B cell (primary cell): ENCODE data around the gene GAP43. TPM values are rescaled to one million over a fixed set of nuclear protein-coding genes. Genes with fewer than 3 reads are reported as not detected.

ENCODE experiments used
- ATAC-seq: fragments of 200-7000 bp; cut with Tn5 transposase; one replicate; pipeline ENCODE4 v1.10.0; 2021; ENCODE audit warnings: low read depth, mild to moderate bottlenecking, moderate number of reproducible peaks, moderate library complexity
- CTCF ChIA-PET: fragments of 350-600 bp; sonication (Branson Sonifier 250); formaldehyde crosslinking; loops from one replicate; lab custom pipeline; 2021; ENCODE audit warnings: antibody characterized with exemption, inconsistent platforms; lab: Charles Lee
- POLR2A ChIA-PET: fragments of 350-600 bp; sonication (Branson Sonifier 250); formaldehyde crosslinking; loops from one replicate; lab custom pipeline; 2021; ENCODE audit warnings: antibody characterized with exemption; lab: Charles Lee
- DNase-seq: peaks from one replicate; pipeline ENCODE4 v3.0.0; 2013
- H2AFZ ChIP-seq: 2 replicates; pipeline ENCODE4 v1.6.1; 2012; ENCODE audit warnings: mild to moderate bottlenecking, low read depth, low read length; ENCODE audit not compliant: insufficient read depth, poor library complexity, severe bottlenecking
- H3K27ac ChIP-seq, 2 donors: 1 replicate in 1 of 2; 2 replicates in 1 of 2; pipeline ENCODE4 v1.5.1; 2012 to 2013; ENCODE audit warnings: low read length in 2 of 2, mild to moderate bottlenecking in 2 of 2, moderate library complexity in 1 of 2
- H3K27me3 ChIP-seq, 4 experiments: fragments of 200-600 bp in 1 of 4; sonication (generic) in 1 of 4; replicated peaks in 1 of 4; 1 replicate in 2 of 4; 2 replicates in 2 of 4; pipeline versions ENCODE4 v1.6.1 to v1.7.0; 2013 to 2016; ENCODE audit warnings: low read length in 3 of 4, mild to moderate bottlenecking in 2 of 4, mixed read lengths in 1 of 4, moderate library complexity in 1 of 4; ENCODE audit not compliant: insufficient read depth in 4 of 4, control insufficient read depth in 3 of 4; ENCODE audit errors: control extremely low read depth in 1 of 4
- H3K36me3 ChIP-seq, 2 experiments: replicated peaks in 1 of 2; 1 replicate in 1 of 2; 2 replicates in 1 of 2; pipeline versions ENCODE4 v1.6.1 to v1.7.1; 2013; ENCODE audit warnings: low read length in 1 of 2; ENCODE audit not compliant: insufficient read depth in 2 of 2, control insufficient read depth in 1 of 2; ENCODE audit errors: control extremely low read depth in 1 of 2, extremely low read depth in 1 of 2
- H3K4me1 ChIP-seq, 2 donors: fragments of 200-600 bp in 1 of 2; sonication (generic) in 1 of 2; 1 replicate in 1 of 2; 2 replicates in 1 of 2; pipeline versions ENCODE4 v1.5.1 to v1.6.1; 2013 to 2017; ENCODE audit warnings: low read length in 2 of 2; ENCODE audit not compliant: control insufficient read depth in 2 of 2, insufficient read depth in 2 of 2
- H3K4me2 ChIP-seq: replicated peaks from 2 replicates; pipeline ENCODE3; 2012; ENCODE audit warnings: mild to moderate bottlenecking, low read depth, low read length; ENCODE audit not compliant: poor library complexity, severe bottlenecking
- H3K4me3 ChIP-seq, 5 experiments: fragments of 200-600 bp in 1 of 5; sonication (generic) in 1 of 5; 1 replicate in 3 of 5; 2 replicates in 2 of 5; pipeline versions ENCODE4 v1.5.1 to v1.7.0; 2011 to 2016; ENCODE audit warnings: low read length in 4 of 5, mild to moderate bottlenecking in 4 of 5, low read depth in 2 of 5, control low read depth in 1 of 5, moderate library complexity in 1 of 5; ENCODE audit not compliant: insufficient read depth in 1 of 5; ENCODE audit errors: control extremely low read depth in 1 of 5, extremely low read depth in 1 of 5
- H3K79me2 ChIP-seq: fragments of 200-600 bp; sonication (generic); one replicate; pipeline ENCODE4 v1.6.0; 2016; ENCODE audit warnings: low read length; ENCODE audit not compliant: control insufficient read depth, insufficient read depth
- H3K9ac ChIP-seq: fragments of 200-600 bp; sonication (generic); 2 replicates; pipeline ENCODE4 v1.6.1; 2017; ENCODE audit warnings: mild to moderate bottlenecking, low read length, moderate library complexity
- H3K9me3 ChIP-seq, 3 donors: one replicate each; pipeline versions ENCODE4 v1.6.1 to v1.7.1; 2013; ENCODE audit warnings: low read length in 2 of 3; ENCODE audit not compliant: control insufficient read depth in 2 of 3, insufficient read depth in 1 of 3; ENCODE audit errors: control extremely low read depth in 1 of 3
- H4K20me1 ChIP-seq: 2 replicates; pipeline ENCODE4 v1.6.0; 2012; ENCODE audit warnings: mild to moderate bottlenecking, low read length; ENCODE audit not compliant: insufficient read depth, control insufficient read depth, poor library complexity, severe bottlenecking
- H3K27ac Mint-ChIP-seq: one replicate; pipeline ENCODE4 v1.8.0; 2021; ENCODE audit warnings: mixed read lengths
- H3K27me3 Mint-ChIP-seq: one replicate; pipeline ENCODE4 v1.8.0; 2021; ENCODE audit warnings: mixed read lengths
- H3K4me1 Mint-ChIP-seq: one replicate; pipeline ENCODE4 v1.8.0; 2021; ENCODE audit warnings: mixed read lengths
- H3K4me3 Mint-ChIP-seq: one replicate; pipeline ENCODE4 v1.8.0; 2021; ENCODE audit warnings: mixed read lengths
- H3K9me3 Mint-ChIP-seq: one replicate; pipeline ENCODE4 v1.8.0; 2022; ENCODE audit warnings: mixed read lengths; ENCODE audit not compliant: insufficient read depth
- CTCF ChIP-seq: fragments of 200-600 bp; IDR thresholded peaks from one replicate; pipeline ENCODE4 v1.8.0; 2022; ENCODE audit warnings: antibody characterized with exemption, mild to moderate bottlenecking
- EZH2 ChIP-seq: IDR thresholded peaks from 2 replicates; pipeline ENCODE4 v1.6.1; 2012; ENCODE audit warnings: borderline replicate concordance, low read depth, mild to moderate bottlenecking, moderate library complexity, low read length; ENCODE audit not compliant: insufficient read depth, poor library complexity, severe bottlenecking
- WGBS: methylation state at CpG from one replicate; pipeline ENCODE4 v1.1.5; 2013; ENCODE audit warnings: missing lambda C conversion rate; ENCODE audit not compliant: insufficient coverage; 5-methylcytosine and 5-hydroxymethylcytosine counted together
- intact Hi-C: fragments of 100-400 bp; cut with micrococcal nuclease; formaldehyde crosslinking; loops from one replicate; pipeline ENCODE4 v1.10.0; 2022
- polyA plus RNA-seq: library from polyadenylated mRNA; depleted of rRNA; stranded (reverse); fragments of >200 nt; gene quantifications from 2 replicates; pipeline ENCODE4 v1.2.3, GENCODE V29; 2012
- total RNA-seq, 2 donors: library from RNA; stranded (reverse); fragments of 120-200 nt in 1 of 2; gene quantifications; 1 replicate in 1 of 2; 2 replicates in 1 of 2; pipeline versions ENCODE4 v1.2.3 to v1.2.4, GENCODE V29; 2013 to 2022

The GAP43 gene
- total and polyA plus RNA-seq, 2 donors (not counting 1 experiment from before 2014, with no cell fraction given): 0.04 TPM; not detected in 1

- intact Hi-C loops: no loop called here
- POLR2A ChIA-PET: no interaction called here
- no CpG with 5 or more reads among the region's 3 CpGs for WGBS
- H2AFZ ChIP-seq: no peak overlapping the region
- no peaks in the 10 kb centered on the region for H3K79me2 ChIP-seq
- no peaks in the 10 kb centered on the region for H3K9me3 ChIP-seq
- H3K4me2 ChIP-seq: no peak overlapping the region
- H3K4me1 ChIP-seq: no peaks in the 10 kb centered on the region
- H3K27ac Mint-ChIP-seq: no peak overlapping the region
- H3K36me3 ChIP-seq: no peaks in the 10 kb centered on the region
- no peak overlapping the region for H3K4me3 Mint-ChIP-seq
- no peaks in the 10 kb centered on the region for H4K20me1 ChIP-seq
- no peak overlapping the region for H3K27ac ChIP-seq
- H3K4me1 Mint-ChIP-seq: no peaks in the 10 kb centered on the region
- no peaks in the 10 kb centered on the region for H3K9me3 Mint-ChIP-seq
- CTCF ChIA-PET: no interaction called here
- H3K27me3 Mint-ChIP-seq: peaks cover 8% of the 10 kb centered on the region
- H3K9ac ChIP-seq: no peak overlapping the region
- no peak overlapping the region for H3K4me3 ChIP-seq
- peaks cover 0 to 2% (median 0%) of the 10 kb centered on the region in 4 experiments for H3K27me3 ChIP-seq
- no peak for TF ChIP-seq CTCF
- no peak for TF ChIP-seq EZH2
- DNase-seq: no peak
- no peak for ATAC-seq
These were observed 102.5 kb downstream of the GAP43 start for GRCh38 chr3:115725800-115726199.

- H2AFZ ChIP-seq: no peak overlapping the region
- H3K4me1 Mint-ChIP-seq: no peaks in the 10 kb centered on the region
- H3K4me1 ChIP-seq: no peaks in the 10 kb centered on the region
- peaks cover 4% of the 10 kb centered on the region for H3K27me3 Mint-ChIP-seq
- no CpG with 5 or more reads among the region's 1 CpG for WGBS
- intact Hi-C loops: no loop called here
- ATAC-seq: no peak
- TF ChIP-seq CTCF: no peak
- H3K4me2 ChIP-seq: no peak overlapping the region
- peaks cover 2% of the 10 kb centered on the region for H3K9me3 Mint-ChIP-seq
- no peaks in the 10 kb centered on the region for H3K9me3 ChIP-seq
- POLR2A ChIA-PET: no interaction called here
- no peak overlapping the region for H3K27ac Mint-ChIP-seq
- H3K27me3 ChIP-seq: peaks cover 0 to 2% (median 0%) of the 10 kb centered on the region in 4 experiments
- no peak overlapping the region for H3K27ac ChIP-seq
- H3K9ac ChIP-seq: no peak overlapping the region
- DNase-seq: no peak
- no peaks in the 10 kb centered on the region for H3K79me2 ChIP-seq
- H3K4me3 ChIP-seq: no peak overlapping the region
- CTCF ChIA-PET: no interaction called here
- H3K4me3 Mint-ChIP-seq: no peak overlapping the region
- no peaks in the 10 kb centered on the region for H4K20me1 ChIP-seq
- no peaks in the 10 kb centered on the region for H3K36me3 ChIP-seq
These were observed 103.8 kb downstream of the GAP43 start for GRCh38 chr3:115727135-115727534.
